ENCODE measurements around the gene TACSTD2. TPM values are rescaled to one million over a fixed set of nuclear protein-coding genes. Genes with fewer than 3 reads are reported as not detected.
"Not testable (repeated sequence)": the region's sequence is repeated elsewhere in the genome, so short reads cannot be mapped to it uniquely, and the experiment has no call there.

TACSTD2 gene
- total RNA-seq, 1 donor from 2014 or later, result not detected

- DNase-seq, result no peak
- Mint-ChIP-seq H3K9me3 (ENCODE audit: unreplicated experiment) (no peaks in the 10 kb centered on the region), H3K27me3 (ENCODE audit: unreplicated experiment) (peaks cover 3% of the 10 kb centered on the region), H3K4me3 (ENCODE audit: unreplicated experiment) (no peak overlapping the region), H3K4me1 (ENCODE audit: low read depth, unreplicated experiment) (no peaks in the 10 kb centered on the region), H3K27ac (ENCODE audit: unreplicated experiment) (no peak overlapping the region), H3K36me3 (ENCODE audit: unreplicated experiment) (peaks cover 5% of the 10 kb centered on the region)
- TF ChIP-seq CTCF (IDR thresholded peaks at IDR 0.05; ENCODE audit: partially characterized antibody, unreplicated experiment), result no peak
Measured at GRCh38 chr1:58584082-58584895, 7.2 kb upstream of the TACSTD2 start.

GRCh38 chr1:58583496-58583895 is 6.4 kb upstream of the TACSTD2 start:
- H3K36me3 Mint-ChIP-seq (ENCODE audit: unreplicated experiment), result peaks cover 5% of the 10 kb centered on the region
- no peak for DNase-seq

GRCh38 chr1:58582143-58582542 is 5.1 kb upstream of the TACSTD2 start:
- H3K4me1 Mint-ChIP-seq (ENCODE audit: low read depth, unreplicated experiment); H3K4me3 Mint-ChIP-seq (ENCODE audit: unreplicated experiment); H3K27ac Mint-ChIP-seq (ENCODE audit: unreplicated experiment); H3K27me3 Mint-ChIP-seq (ENCODE audit: unreplicated experiment); DNase-seq; H3K36me3 Mint-ChIP-seq (ENCODE audit: unreplicated experiment); H3K9me3 Mint-ChIP-seq (ENCODE audit: unreplicated experiment): not testable (repeated sequence)

More at GRCh38 chr1:58583496-58583895, 6.4 kb upstream of the TACSTD2 start:
- Mint-ChIP-seq H3K9me3 (ENCODE audit: unreplicated experiment) (no peaks in the 10 kb centered on the region), H3K4me3 (ENCODE audit: unreplicated experiment) (no peak overlapping the region), H3K27ac (ENCODE audit: unreplicated experiment) (no peak overlapping the region), H3K27me3 (ENCODE audit: unreplicated experiment) (peaks cover 7% of the 10 kb centered on the region), H3K4me1 (ENCODE audit: low read depth, unreplicated experiment) (no peaks in the 10 kb centered on the region)
- no peak for TF ChIP-seq CTCF (IDR thresholded peaks at IDR 0.05; ENCODE audit: partially characterized antibody, unreplicated experiment)

- no peak overlapping the region for H3K4me3 Mint-ChIP-seq (ENCODE audit: unreplicated experiment)
- H3K27me3 Mint-ChIP-seq (ENCODE audit: unreplicated experiment), result peaks cover 10% of the 10 kb centered on the region
Measured at GRCh38 chr1:58581641-58582040, 4.6 kb upstream of the TACSTD2 start.

GRCh38 chr1:58580186-58580585 is 3.1 kb upstream of the TACSTD2 start:
- Mint-ChIP-seq H3K9me3 (ENCODE audit: unreplicated experiment) (no peaks in the 10 kb centered on the region), H3K27ac (ENCODE audit: unreplicated experiment) (no peak overlapping the region), H3K4me1 (ENCODE audit: low read depth, unreplicated experiment) (no peaks in the 10 kb centered on the region), H3K4me3 (ENCODE audit: unreplicated experiment) (no peak overlapping the region), H3K27me3 (ENCODE audit: unreplicated experiment) (peaks cover 15% of the 10 kb centered on the region), H3K36me3 (ENCODE audit: unreplicated experiment) (peaks cover 11% of the 10 kb centered on the region)
- DNase-seq, result no peak
- TF ChIP-seq CTCF (IDR thresholded peaks at IDR 0.05; ENCODE audit: partially characterized antibody, unreplicated experiment), result no peak

More at GRCh38 chr1:58581641-58582040, 4.6 kb upstream of the TACSTD2 start:
- no peak for DNase-seq
- TF ChIP-seq CTCF (IDR thresholded peaks at IDR 0.05; ENCODE audit: partially characterized antibody, unreplicated experiment), result no peak
- no peaks in the 10 kb centered on the region for H3K4me1 Mint-ChIP-seq (ENCODE audit: low read depth, unreplicated experiment)
- no peaks in the 10 kb centered on the region for H3K9me3 Mint-ChIP-seq (ENCODE audit: unreplicated experiment)
- peaks cover 5% of the 10 kb centered on the region for H3K36me3 Mint-ChIP-seq (ENCODE audit: unreplicated experiment)
- H3K27ac Mint-ChIP-seq (ENCODE audit: unreplicated experiment), result no peak overlapping the region
